GM18868 (cell line): ENCODE data around the gene FBXL13.
"Not testable (repeated sequence)": the region's sequence is repeated elsewhere in the genome, so short reads cannot be mapped to it uniquely, and the experiment has no call there.

Experiments used
- ATAC-seq: cut with Tn5 transposase; IDR thresholded peaks from one replicate; pipeline ENCODE4 v1.9.1; 2021; ENCODE audit warnings: mild to moderate bottlenecking, moderate library complexity; ENCODE audit not compliant: unreplicated experiment

Gene FBXL13

DNA sequence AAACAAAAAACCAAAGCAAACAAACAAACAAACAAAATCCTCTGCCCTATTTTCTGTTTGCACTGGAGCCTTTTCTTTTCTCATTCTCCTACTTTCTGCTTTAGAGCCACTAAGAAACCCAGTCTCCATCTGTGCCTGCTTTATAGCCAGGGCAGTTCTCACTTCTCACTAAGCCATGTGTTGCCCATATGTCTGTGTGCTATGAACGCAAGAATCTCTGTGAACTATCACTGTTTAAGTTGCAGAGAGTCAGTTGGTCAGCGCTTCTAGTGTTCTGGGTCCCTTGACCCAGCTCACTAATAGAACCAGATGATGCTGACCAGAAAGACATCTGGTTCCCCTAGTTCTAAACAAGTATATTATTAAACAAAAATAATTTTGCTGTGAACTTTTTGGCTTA, 244.4 kb downstream of the FBXL13 start:
- ATAC-seq, result no peak

DNA sequence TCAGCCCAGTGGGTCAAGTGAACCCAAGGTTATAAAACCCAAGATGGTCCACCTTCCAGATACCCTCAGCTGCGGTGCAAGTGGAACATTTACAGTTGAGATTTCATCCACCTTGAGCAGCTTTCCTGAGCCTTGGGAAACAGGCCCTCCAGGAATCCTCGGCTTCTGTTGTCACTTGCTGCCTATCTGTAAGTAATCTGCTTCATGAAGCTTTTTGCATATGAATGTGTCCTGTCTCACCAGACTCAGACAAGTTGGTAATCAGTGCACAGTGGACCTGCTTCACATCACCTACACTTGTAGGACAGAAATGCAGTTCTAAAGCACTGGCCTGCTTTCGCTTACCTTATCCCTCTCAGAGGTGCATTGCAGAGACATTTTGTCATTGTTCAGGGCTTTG, 245.5 kb downstream of the FBXL13 start:
- no peak for ATAC-seq

DNA sequence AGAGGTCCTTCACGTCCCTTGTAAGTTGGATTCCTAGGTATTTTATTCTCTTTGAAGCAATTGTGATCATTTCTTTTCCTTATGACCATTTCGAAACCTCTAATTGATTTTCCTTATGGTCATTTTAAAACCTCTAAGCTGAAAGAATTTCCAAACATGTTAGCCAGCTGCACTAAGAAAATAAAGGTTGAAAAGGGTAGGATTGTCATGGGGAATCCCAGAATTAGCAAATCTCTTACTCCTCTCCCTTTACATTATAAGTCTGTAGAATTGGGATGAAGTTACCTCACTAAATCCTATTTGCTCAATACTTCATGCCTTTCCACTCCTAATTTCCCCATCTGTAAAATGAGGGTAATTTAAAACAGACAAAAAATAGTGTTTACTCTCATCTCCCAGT, 246.3 kb downstream of the FBXL13 start:
- no peak for ATAC-seq

DNA sequence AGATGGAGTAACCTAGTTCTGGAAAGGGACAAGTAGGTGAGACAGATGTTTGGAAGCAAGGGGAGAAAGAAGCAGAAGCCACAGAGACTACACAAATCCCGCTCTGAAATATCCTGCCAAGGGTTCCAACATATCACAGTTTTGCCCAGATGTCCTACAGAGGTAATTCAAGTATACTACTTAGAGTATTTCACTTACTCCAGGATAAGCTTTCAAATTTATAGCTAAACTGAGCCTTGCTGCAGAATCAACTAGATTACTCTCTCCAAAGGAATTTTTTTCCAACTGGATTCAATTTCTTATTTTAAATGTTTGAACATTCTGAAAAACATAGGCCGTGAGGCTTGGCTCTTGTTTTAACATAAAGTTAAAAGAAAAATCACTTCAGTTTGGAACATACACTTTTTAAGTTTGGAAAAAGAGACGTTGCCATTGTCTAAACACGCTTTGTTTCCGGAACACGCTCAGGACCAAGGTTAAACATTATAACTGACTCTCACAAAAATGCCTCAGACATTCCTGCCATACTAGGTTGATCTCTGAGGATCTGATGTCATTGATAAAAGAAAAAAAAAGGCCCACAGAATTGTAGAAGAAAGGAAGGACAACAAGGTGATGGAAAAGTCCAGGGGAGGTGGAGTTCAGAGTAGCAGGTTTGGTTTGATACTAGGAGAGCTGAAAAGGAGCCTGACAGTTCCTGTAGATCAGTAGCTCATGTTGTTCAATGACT, 251.0 kb downstream of the FBXL13 start:
- no peak for ATAC-seq

DNA sequence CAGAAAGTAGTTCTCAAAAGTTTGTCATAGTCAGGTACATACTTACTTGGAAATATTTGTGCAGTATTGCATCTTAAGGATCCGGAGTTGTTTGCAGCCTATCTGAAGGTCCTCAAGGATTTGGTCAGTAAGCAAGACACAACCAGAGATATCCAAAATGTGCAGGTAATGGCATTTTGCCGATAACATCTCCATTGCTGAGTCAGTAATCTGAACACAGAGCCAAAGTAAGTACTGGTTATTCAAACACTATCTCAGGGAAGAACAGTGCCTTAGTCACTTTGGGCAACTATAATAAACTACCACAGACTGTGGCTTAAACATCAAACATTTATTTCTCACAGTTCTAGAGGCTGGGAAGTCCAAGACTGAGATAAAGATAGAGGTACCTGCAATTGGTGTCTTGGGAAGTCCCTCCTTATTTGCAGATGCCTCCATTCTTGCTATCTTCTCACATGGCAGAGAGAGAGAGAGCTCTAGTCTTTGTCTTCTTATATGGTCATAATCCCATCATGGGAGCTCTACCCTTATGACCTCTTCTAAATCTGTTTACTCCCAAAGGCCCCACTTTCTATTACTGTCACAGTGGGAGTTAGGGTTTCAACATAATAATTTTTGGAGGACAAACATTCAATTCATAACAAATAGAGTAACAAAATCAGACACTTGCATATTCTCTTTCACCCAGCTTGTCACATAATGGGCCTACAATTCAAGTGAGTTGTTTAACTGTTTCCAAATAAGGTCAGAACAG, 252.4 kb downstream of the FBXL13 start:
- ATAC-seq, result no peak

DNA sequence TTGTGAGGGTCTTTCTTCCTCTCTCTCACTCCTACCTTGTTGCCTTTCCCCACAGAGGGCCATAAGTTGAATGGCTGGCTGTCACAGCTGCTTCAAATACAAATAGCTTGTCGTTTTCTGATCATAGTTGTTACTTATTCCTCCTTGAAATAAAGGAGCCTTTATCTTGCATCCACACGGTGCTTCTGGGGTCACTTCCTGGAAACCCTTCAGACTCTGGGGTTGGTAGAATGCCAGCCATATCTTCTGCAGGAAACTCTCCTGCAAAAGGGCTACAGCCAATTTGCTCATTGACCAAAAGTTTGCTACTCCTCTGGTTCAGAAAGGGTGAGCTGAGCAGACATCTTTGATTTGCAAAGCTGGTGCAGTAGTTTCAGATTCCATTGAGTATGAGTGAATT, 255.4 kb downstream of the FBXL13 start:
- ATAC-seq, result no peak

DNA sequence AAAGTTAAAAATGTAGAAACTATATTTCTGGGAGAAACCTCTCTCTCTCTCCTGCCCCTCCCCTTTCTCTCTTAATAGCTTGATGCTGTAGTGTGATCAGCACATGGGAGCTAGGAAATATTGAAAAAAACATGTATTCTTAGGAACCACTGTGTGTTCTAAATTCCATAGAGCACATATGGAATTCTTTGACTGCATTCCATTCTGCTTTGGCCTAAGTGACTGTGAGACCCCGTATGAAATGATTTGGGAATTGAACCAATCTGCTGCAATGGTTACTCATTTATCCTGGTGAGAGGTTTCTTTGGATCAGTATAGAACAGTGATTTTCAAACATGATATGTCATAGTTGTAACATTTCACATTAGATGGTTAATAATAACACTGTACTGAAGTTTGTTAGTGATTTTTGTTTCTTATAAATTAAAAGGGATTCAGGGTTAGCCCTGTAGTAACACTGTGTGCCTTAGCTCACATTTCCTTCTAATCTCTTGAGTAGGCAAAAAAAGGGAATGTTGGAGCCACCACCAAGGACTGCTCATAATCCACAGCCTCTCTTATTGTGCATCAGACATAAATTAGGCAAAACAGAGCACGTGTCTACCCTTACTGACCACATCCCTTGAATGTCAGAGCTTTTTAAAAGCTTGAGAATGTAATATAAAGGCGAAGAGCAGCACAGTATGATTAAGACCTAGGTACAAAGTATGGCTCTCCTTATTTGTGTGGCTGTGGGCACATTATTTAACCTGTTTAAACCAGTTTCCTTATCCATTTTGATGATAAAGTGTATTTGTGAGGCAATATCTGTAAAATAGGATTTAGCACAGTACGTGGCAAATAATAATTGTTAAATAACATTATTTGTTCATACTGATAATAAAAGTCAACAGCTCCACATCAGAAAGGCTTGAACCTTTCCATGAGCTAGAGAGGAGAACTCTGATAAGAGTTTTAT, 256.7 kb downstream of the FBXL13 start:
- ATAC-seq, result no peak

DNA sequence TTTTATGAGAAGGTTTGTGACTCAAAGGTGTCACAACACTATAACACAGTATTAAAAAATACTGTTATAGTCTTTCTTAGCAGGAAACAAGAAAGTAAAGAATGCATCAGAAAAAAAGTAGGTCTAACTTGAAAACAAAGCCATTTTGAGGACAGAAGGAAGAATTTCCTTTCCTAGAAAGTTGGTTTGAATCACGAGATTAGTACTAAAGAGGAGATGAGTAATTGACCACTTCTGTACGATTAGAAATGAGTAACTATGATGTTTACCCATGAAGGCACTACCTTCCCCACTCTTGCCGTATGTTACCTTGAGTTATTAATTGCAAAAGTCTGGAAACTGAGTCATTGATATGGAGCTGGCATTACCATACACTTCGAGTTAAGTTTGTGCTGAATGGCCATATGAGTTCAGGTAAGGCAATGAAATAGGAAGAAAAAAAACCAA, 260.5 kb downstream of the FBXL13 start:
- ATAC-seq, result no peak

DNA sequence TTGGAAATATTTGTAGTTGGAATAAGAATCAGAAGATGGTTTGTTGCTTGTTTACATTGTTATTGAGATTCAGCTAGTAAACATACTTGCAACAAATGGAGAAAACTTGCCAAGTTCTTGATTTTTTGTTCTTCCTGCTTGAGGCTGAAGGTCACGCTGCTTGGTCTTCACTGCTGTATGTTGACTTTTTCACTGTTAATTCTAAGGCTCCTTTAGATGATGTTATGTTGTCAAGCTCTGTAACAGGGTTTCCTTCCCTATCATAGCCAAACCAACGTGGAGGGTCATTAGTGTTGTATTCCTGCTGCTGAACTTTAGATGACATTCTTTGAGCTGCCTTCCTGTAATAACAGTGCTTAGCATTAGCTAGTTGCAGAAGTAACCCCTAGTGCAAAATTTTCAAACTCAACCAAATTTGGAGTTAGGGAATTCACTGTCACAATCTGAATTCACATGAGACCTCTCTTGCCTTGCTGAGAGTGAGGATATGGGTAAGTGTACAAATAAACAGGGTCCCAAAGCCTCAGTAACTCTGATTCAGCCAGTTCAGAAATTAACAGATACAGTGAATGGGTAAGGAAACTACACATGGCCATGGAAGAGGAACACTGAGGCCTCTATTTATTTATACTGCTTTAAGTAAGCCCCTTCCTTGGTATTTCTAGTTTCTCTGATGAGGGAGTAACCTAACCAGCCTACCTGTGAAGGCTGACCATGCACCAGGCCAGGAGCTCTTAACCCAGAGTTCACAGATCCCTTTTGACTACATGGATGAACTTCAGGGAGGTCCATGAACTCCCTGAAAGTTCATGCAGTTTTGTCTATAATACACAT, 261.2 kb downstream of the FBXL13 start:
- ATAC-seq, result no peak

DNA sequence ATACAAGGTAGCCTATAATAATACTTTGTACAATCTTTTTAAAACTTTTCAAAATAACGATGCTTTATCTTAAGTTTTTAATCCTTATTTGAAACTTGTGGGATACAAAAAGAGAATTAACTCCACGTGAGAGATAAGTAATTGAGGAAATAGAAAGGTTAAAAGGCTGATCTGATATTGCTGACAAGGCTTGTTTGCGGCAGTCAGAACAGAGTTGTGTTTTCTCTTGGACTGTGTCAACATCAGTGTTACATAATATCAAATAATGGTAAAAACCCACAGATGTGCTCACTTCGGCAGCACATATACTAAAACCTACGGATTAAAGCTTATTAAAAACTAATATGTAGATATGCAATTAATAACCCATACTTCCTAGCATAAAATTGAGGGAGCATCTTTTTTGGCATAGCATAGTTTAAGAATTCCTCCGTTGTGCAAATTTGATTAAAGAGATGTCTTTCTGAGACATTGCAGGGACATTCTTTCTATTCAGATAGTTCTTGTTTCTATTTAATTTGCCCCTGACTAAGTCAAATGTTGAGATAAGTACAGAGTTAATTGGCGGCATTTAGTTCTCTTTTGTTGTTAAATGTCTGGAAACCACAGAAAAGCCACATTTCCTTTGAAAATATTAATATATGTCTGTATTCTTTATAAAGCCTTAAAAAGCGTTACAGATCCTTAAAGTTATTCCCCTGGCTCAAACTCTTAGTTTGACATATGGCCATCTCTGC, 262.5 kb downstream of the FBXL13 start:
- ATAC-seq, result no peak

DNA sequence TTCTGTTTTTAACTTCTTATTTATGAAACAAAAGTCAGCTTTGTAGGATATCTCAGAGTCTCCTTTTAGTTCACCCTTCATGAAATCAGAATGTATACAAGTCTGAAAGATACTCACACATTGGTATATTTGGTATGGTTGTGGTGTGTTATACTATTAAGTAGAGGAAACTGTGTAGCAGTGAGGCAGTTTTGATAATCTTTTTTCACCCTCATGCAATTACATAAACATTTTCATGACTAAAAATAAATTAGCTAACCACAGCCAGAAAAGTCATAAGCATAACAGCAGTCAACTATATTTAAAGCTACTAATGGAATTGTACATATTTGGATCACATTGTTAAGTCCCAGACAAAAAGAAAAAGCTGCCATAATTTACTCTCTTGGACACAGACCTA, 263.7 kb downstream of the FBXL13 start:
- no peak for ATAC-seq

DNA sequence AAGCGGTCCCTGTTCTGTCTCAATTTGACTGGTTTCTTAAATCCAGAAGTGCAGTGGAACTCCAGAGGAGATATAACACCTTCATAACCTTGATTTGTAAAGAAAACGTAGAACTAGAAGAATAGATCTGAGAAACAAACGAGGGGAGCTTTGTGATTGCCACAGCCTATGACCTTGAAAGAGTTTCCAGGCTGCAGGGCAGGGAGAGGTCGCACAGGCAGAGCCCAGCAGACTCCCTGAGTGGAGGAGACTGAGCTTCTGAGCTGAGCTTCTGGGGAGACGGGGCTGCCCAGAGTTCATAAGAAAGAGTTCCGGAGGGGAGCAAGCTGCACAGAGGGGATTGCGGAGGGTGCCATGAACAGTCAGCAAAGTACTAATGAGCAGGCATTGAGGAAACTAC, 268.0 kb downstream of the FBXL13 start:
- ATAC-seq, result no peak

DNA sequence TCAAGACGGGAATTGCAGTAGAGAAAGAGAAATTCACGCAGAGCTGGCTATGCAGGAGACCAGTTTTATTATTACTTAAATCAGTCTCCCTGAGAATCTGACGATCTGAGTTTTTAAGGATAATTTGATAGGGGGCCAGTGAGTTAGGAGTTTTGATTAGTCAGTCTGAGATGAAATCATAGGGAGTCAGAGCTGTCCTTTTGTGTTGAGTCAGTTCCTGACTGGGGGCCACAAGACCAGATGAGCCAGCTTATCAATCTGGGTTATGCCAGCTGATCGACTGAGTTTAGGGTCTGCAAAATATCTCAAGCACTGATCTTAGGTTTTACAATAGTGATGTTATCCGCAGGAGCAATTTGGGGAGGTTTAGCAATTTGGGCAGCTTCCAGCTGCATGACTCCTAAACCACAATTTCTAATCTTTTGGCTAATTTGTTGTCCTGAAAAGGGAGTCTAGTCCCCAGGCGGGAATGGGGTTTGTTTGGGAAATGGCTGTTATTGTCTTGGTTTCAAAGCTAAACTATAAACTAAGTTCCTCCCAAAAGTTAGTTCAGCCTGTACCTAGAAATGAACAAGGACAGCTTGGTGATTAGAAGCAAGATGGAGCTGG, 278.5 kb downstream of the FBXL13 start:
- ATAC-seq, result not testable (repeated sequence)

DNA sequence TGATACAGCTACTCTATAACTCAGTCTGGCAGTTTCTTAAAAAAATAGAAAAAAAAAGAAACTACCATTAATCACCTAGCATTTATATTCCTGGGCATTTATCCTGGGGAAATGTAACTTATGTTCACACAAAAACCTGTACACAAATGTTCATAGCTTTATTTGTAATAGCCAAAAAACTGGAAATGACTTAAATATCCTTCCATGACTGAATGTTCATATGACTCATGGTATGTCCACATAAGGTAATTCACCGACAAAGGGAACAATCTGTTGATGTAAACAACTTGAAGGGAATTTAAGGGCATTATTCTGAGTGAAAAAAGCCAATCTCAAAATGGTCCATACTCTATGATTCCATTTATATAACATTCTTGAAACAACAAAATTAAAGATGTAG, 280.0 kb downstream of the FBXL13 start:
- ATAC-seq, result not testable (repeated sequence)

DNA sequence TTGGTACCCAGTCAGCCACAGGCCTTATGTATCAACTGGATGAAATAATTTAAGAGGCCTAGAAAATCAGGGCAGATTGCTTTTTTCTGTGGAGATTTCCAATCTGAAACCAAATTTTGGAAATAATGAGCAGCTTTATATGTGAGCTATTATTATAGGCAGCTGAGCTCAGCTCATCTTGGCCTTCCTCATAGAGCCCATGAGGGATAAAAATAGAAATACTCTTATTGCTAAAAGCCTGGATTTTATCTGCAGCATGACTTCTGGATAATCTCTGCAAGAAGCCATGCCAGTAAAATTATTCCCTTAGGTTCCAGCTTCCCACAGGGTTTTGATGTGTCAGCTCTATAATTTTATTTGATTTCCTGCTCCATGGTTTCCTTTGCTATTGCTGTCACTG, 282.8 kb downstream of the FBXL13 start:
- not testable (repeated sequence) for ATAC-seq

DNA sequence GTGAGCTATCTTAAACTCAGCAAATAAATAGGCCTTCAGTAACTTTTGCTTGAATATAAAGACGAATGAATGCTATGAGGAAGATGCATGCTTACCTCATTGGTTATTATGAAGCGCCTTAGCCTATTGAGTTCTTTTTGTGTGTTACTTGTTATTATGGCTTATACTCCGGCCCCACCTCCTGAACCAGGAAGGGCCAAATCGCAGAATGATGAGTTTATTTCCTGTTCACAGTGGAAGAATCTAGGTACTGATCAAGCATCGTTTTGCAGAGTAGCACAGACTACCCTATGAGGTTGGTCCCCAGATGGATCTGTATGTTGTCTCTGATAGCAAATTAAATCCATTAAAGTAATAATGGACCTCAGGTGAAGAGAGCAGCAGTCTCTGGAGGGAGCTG, 283.2 kb downstream of the FBXL13 start:
- ATAC-seq, result not testable (repeated sequence)

DNA sequence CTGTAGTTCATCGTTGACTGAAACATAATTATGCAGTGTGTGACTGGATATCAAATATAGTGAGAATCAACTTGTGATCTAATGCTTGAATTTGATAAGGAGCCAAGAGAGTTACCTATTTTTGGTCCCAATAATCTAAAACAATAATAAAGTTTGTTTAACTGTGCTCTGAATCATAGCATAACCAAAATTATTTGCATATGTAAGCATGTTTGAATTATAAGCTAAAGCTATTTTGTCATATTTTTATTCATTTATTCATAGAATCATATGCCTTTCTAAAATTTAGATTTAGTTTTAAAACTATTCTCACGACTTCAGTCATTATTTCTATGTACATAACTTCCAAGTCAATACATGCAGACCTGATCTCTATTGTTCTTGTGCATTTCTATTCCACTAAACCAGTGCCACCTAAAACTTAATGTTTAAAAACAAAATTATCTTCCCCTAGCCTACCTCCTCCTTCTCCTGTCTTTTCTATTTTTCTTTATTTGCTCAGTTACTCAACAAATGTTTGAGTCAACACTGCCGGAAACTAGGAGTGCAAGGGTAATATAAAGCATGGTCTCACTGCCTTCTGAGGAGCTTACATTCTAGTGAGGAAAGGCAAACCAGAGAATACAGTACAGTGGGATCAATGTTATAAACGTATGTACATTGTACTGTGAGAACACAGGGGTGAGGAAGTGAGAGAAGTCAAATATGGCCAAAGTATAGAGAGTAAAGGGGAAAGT, 284.1 kb downstream of the FBXL13 start:
- ATAC-seq, result not testable (repeated sequence)

DNA sequence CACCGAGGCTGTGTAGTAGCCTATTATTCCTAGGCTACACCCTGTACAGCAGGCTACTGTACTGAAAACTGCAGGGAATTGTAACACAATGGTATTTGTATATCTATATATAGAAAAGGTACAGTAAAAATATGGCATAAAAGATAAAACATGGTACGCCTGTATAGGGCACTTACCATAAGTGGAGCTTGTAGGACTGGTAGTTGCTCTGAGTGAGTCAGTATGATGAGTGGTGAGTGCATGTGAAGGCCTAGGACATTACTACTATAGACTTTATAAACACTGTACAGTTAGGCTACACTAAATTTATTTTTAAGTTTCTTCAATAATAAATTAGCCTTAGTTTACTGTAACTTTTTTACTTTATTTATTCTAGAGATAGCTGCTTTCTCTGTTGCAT, 285.8 kb downstream of the FBXL13 start:
- not testable (repeated sequence) for ATAC-seq

DNA sequence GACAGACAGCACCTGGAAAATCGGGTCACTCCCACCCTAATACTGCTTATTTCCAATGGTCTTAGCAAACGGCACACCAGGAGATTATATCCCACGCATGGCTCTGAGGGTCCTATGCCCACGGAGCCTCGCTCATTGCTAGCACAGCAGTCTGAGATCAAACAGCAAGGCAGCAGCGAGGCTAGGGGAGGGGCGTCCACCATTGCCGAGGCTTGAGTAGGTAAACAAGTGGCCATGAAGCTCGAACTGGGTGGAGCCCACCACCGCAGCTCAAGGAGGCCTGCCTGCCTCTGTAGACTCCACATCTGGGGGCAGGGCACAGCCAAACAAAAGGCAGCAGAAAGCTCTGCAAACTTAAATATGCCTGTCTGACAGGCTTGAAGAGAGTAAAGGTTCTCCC, 293.7 kb downstream of the FBXL13 start:
- ATAC-seq, result not testable (repeated sequence)
